IMR-90 (cell line): Measurements from ENCODE around the gene SLC9A1. TPM values are rescaled to one million over a fixed set of nuclear protein-coding genes. Genes with fewer than 3 reads are reported as not detected.

Source experiments
- ATAC-seq: fragments of 200-7000 bp; cut with Tn5 transposase; 2 replicates; pipeline ENCODE4 v1.9.1; 2020; ENCODE audit warnings: low read depth, mild to moderate bottlenecking, moderate library complexity
- BruUV-seq: library from RNA; stranded (reverse); fragments of 400-500 nt; replicated peaks from 2 replicates; lab custom pipeline; 2021; lab: Mats Ljungman, UMichigan
- CTCF ChIA-PET: fragments of 300-600 bp; formaldehyde crosslinking; extraction: SDS; loops from one replicate; lab custom pipeline; 2021; ENCODE audit warnings: antibody characterized with exemption; lab: Yijun Ruan, JAX
- POLR2A ChIA-PET: fragments of 300-600 bp; sonication (Branson Sonifier 250); formaldehyde crosslinking; loops from one replicate; lab custom pipeline; 2022; ENCODE audit warnings: antibody characterized with exemption; ENCODE audit not compliant: unreplicated experiment; lab: Charles Lee
- DNase-seq: peaks from one replicate; pipeline ENCODE4 v3.0.0; 2013
- H2AFZ ChIP-seq: replicated peaks from 2 replicates; pipeline ENCODE3; 2013; ENCODE audit warnings: low read length, mild to moderate bottlenecking; ENCODE audit not compliant: poor library complexity
- H2AK5ac ChIP-seq: 2 replicates; pipeline ENCODE4 v1.6.1; 2013; ENCODE audit warnings: low read depth, low read length, inconsistent platforms
- H2AK9ac ChIP-seq: replicated peaks from 2 replicates; pipeline ENCODE3; 2013; ENCODE audit warnings: mild to moderate bottlenecking, low read depth, low read length, moderate library complexity; ENCODE audit not compliant: poor library complexity
- H2BK120ac ChIP-seq: 2 replicates; pipeline ENCODE4 v1.6.1; 2013; ENCODE audit warnings: low read depth, low read length, inconsistent platforms
- H2BK15ac ChIP-seq: 3 replicates; pipeline ENCODE4 v1.6.1; 2013; ENCODE audit warnings: low read depth, low read length, inconsistent platforms
- H2BK20ac ChIP-seq: 2 replicates; pipeline ENCODE4 v1.6.1; 2013; ENCODE audit warnings: low read depth, mild to moderate bottlenecking, inconsistent platforms, low read length, moderate library complexity
- H2BK5ac ChIP-seq: 2 replicates; pipeline ENCODE4 v1.6.1; 2013; ENCODE audit warnings: mild to moderate bottlenecking, low read depth, low read length, inconsistent platforms; ENCODE audit not compliant: poor library complexity, severe bottlenecking
- H3K14ac ChIP-seq: replicated peaks from 2 replicates; pipeline ENCODE4 v1.6.1; 2013; ENCODE audit warnings: low read depth, low read length, inconsistent platforms
- H3K18ac ChIP-seq: 2 replicates; pipeline ENCODE4 v1.6.1; 2013; ENCODE audit warnings: low read depth, low read length, control low read depth
- H3K23ac ChIP-seq: 2 replicates; pipeline ENCODE4 v1.6.1; 2013; ENCODE audit warnings: low read depth, low read length, inconsistent platforms
- H3K27ac ChIP-seq: 2 replicates; pipeline ENCODE4 v1.5.1; 2013; ENCODE audit warnings: mild to moderate bottlenecking, control low read depth, low read length; ENCODE audit not compliant: insufficient read depth
- H3K27me3 ChIP-seq: 2 replicates; pipeline ENCODE4 v1.6.1; 2013; ENCODE audit warnings: low read length; ENCODE audit not compliant: control insufficient read depth, insufficient read depth
- H3K36me3 ChIP-seq: 2 replicates; pipeline ENCODE4 v1.6.1; 2013; ENCODE audit warnings: low read length, mixed read lengths; ENCODE audit not compliant: control insufficient read depth, insufficient read depth
- H3K4ac ChIP-seq: 2 replicates; pipeline ENCODE4 v1.6.1; 2013; ENCODE audit warnings: low read depth, low read length, inconsistent platforms
- H3K4me1 ChIP-seq: 2 replicates; pipeline ENCODE4 v1.6.1; 2013; ENCODE audit warnings: low read length, mixed read lengths; ENCODE audit not compliant: control insufficient read depth, insufficient read depth
- H3K4me2 ChIP-seq: 2 replicates; pipeline ENCODE4 v1.6.1; 2013; ENCODE audit warnings: low read depth, mild to moderate bottlenecking, control low read depth, low read length, moderate library complexity
- H3K4me3 ChIP-seq: 2 replicates; pipeline ENCODE4 v1.5.1; 2013; ENCODE audit warnings: low read depth, mild to moderate bottlenecking, control low read depth, low read length, moderate library complexity; ENCODE audit not compliant: insufficient read depth
- H3K56ac ChIP-seq: 2 replicates; pipeline ENCODE4 v1.6.1; 2013; ENCODE audit warnings: low read length, inconsistent platforms; ENCODE audit not compliant: insufficient read depth; ENCODE audit errors: extremely low read depth
- H3K79me1 ChIP-seq, 2 experiments: 2 replicates each; pipeline ENCODE4 v1.6.1; 2013; ENCODE audit warnings: low read length in 2 of 2, inconsistent platforms in 1 of 2, low read depth in 1 of 2
- H3K9ac ChIP-seq: 2 replicates; pipeline ENCODE4 v1.6.1; 2013; ENCODE audit warnings: low read depth, low read length, control low read depth
- H3K9me1 ChIP-seq: 2 replicates; pipeline ENCODE4 v1.6.1; 2013; ENCODE audit warnings: low read length, inconsistent platforms; ENCODE audit not compliant: insufficient read depth
- H3K9me3 ChIP-seq: 2 replicates; pipeline ENCODE4 v1.6.1; 2013; ENCODE audit warnings: low read length; ENCODE audit not compliant: control insufficient read depth, insufficient read depth
- H4K20me1 ChIP-seq: 2 replicates; pipeline ENCODE4 v1.6.1; 2013; ENCODE audit warnings: low read length, inconsistent platforms; ENCODE audit not compliant: insufficient read depth
- H4K5ac ChIP-seq: 2 replicates; pipeline ENCODE4 v1.6.1; 2013; ENCODE audit warnings: mild to moderate bottlenecking, low read depth, low read length, control low read depth
- H4K8ac ChIP-seq, 2 experiments: 2 replicates each; pipeline ENCODE4 v1.6.1; 2013; ENCODE audit warnings: low read depth in 2 of 2, low read length in 2 of 2, control low read depth in 1 of 2, inconsistent platforms in 1 of 2
- H4K91ac ChIP-seq: 2 replicates; pipeline ENCODE4 v1.6.1; 2013; ENCODE audit warnings: low read depth, low read length, inconsistent platforms; ENCODE audit not compliant: insufficient read depth
- BHLHE40 ChIP-seq: fragments of 150-350 bp; IDR thresholded peaks from 2 replicates; pipeline ENCODE4 v1.6.1; 2016; ENCODE audit warnings: mild to moderate bottlenecking, low read depth, low read length
- CHD1 ChIP-seq: IDR thresholded peaks from 2 replicates; pipeline ENCODE4 v1.6.1; 2012; ENCODE audit warnings: low read depth, low read length, improper control_type of control experiment
- ELK1 ChIP-seq: fragments of 150-350 bp; IDR thresholded peaks from 2 replicates; pipeline ENCODE4 v1.6.1; 2016; ENCODE audit warnings: low read depth, mild to moderate bottlenecking, low read length, moderate library complexity, borderline replicate concordance
- MAFK ChIP-seq: IDR thresholded peaks from 2 replicates; pipeline ENCODE4 v1.6.1; 2012; ENCODE audit warnings: low read depth, low read length, improper control_type of control experiment
- MXI1 ChIP-seq: IDR thresholded peaks from 2 replicates; pipeline ENCODE4 v1.6.1; 2012; ENCODE audit warnings: low read depth, mild to moderate bottlenecking, low read length, moderate library complexity, borderline replicate concordance
- NFE2L2 ChIP-seq: fragments of 150-350 bp; IDR thresholded peaks from 2 replicates; pipeline ENCODE4 v1.6.1; 2016; ENCODE audit warnings: low read depth, mild to moderate bottlenecking, low read length
- POLR2A ChIP-seq: IDR thresholded peaks from 2 replicates; pipeline ENCODE4 v1.6.1; 2012; ENCODE audit warnings: mild to moderate bottlenecking, low read depth, low read length
- RAD21 ChIP-seq: IDR thresholded peaks from 2 replicates; pipeline ENCODE4 v1.6.1; 2012; ENCODE audit warnings: low read length, improper control_type of control experiment
- RCOR1 ChIP-seq: IDR thresholded peaks from 2 replicates; pipeline ENCODE4 v1.6.1; 2012; ENCODE audit warnings: mild to moderate bottlenecking, low read length, improper control_type of control experiment; ENCODE audit not compliant: insufficient replicate concordance
- RFX5 ChIP-seq: IDR thresholded peaks from 2 replicates; pipeline ENCODE4 v1.8.0; 2012; ENCODE audit warnings: low read depth, mild to moderate bottlenecking, low read length, moderate library complexity
- SMC3 ChIP-seq: fragments of 150-350 bp; IDR thresholded peaks from 2 replicates; pipeline ENCODE4 v1.6.1; 2016; ENCODE audit warnings: low read depth, mild to moderate bottlenecking, antibody characterized with exemption, low read length, moderate library complexity
- WGBS, 2 experiments: methylation state at CpG; one replicate each; pipeline versions ENCODE4 v1.1.5 to v1.1.7; 2013; ENCODE audit warnings: missing lambda C conversion rate in 2 of 2; ENCODE audit not compliant: insufficient read length in 1 of 2; ENCODE audit errors: extremely low coverage in 2 of 2; 5-methylcytosine and 5-hydroxymethylcytosine counted together
- dilution Hi-C: fragments of 300-500 bp; cut with HindIII; formaldehyde crosslinking; loops from one replicate; pipeline ENCODE4 v1.14.3; 2018; ENCODE audit warnings: low sequenced_read_pairs; ENCODE audit not compliant: unreplicated experiment
- in situ Hi-C: fragments of 300-500 bp; cut with MboI; formaldehyde crosslinking; loops from 3 replicates; pipeline ENCODE4 v1.14.3; 2019; ENCODE audit warnings: low sequenced_read_pairs, inconsistent platforms, mixed read lengths
- intact Hi-C: fragments of 100-400 bp; cut with micrococcal nuclease; formaldehyde crosslinking; loops from 2 replicates; pipeline ENCODE4 v1.10.0; 2022
- polyA plus RNA-seq, 3 experiments: library from polyadenylated mRNA; depleted of rRNA; stranded (reverse); fragments of >200 nt; gene quantifications; 2 replicates each; pipeline ENCODE4 v1.2.3, GENCODE V29; 2012; ENCODE audit warnings: low replicate concordance in 1 of 3
- total RNA-seq: library from RNA; depleted of rRNA; stranded (reverse); fragments of >200 nt; gene quantifications from 2 replicates; pipeline ENCODE4 v1.2.3, GENCODE V29; 2012

Gene SLC9A1
- total and polyA plus RNA-seq, 2 of the 4 experiments (the other 2 are of a cell fraction), result 2.0 to 21.2 TPM

- Histone ChIP-seq H3K14ac (no peak overlapping the region), H4K8ac (no peak overlapping the region), H3K79me1 (no peaks in the 10 kb centered on the region), H3K23ac (no peak overlapping the region), H3K36me3 (no peaks in the 10 kb centered on the region), H4K91ac (no peak overlapping the region), H2BK120ac (no peak overlapping the region), H2BK5ac (no peak overlapping the region), H2BK15ac (no peak overlapping the region), H4K20me1 (no peaks in the 10 kb centered on the region), H2AK9ac (no peak overlapping the region), H3K9ac (no peak overlapping the region), H3K9me3 (no peaks in the 10 kb centered on the region), H3K4me2 (no peak overlapping the region), H3K18ac (no peak overlapping the region), H3K56ac (no peak overlapping the region), H3K4ac (no peak overlapping the region), H4K5ac (no peak overlapping the region), H3K9me1 (no peaks in the 10 kb centered on the region), H3K27ac (no peak overlapping the region), H3K4me1 (no peaks in the 10 kb centered on the region), H3K27me3 (peaks cover 22% of the 10 kb centered on the region), H2AFZ (no peak overlapping the region), H2BK20ac (no peak overlapping the region), H3K4me3 (no peak overlapping the region), H2AK5ac (no peak overlapping the region)
- no peak for TF ChIP-seq RAD21
- TF ChIP-seq MAFK, result no peak
- TF ChIP-seq SMC3, result no peak
- TF ChIP-seq RFX5, result no peak
- TF ChIP-seq NFE2L2, result no peak
- TF ChIP-seq CHD1, result no peak
- no peak for TF ChIP-seq ELK1
- TF ChIP-seq BHLHE40, result no peak
- TF ChIP-seq MXI1, result no peak
- no peak for TF ChIP-seq POLR2A
- TF ChIP-seq RCOR1, result no peak
- WGBS, 2 experiments, result no CpG with 5 or more reads among the region's 8 CpGs
- in situ Hi-C loops (no loop called here), intact Hi-C loops (no loop called here), dilution Hi-C loops (no loop called here)
- POLR2A ChIA-PET, result interaction anchor here (0.6 kb wide), 1 partner anchor 15 kb away, joined by 11 read pairs; no protein-coding TSS in a partner anchor
- no TSS peak for BruUV-seq
- ATAC-seq (no peak), DNase-seq (no peak)
- CTCF ChIA-PET, result interaction anchor here (1.6 kb wide), 1 partner anchor 15 kb away, joined by 6 read pairs; no protein-coding TSS in a partner anchor
Measured at GRCh38 chr1:27060891-27061290, 94.0 kb downstream of the SLC9A1 start.
